NCI-H69 (cell line): ENCODE measurements around the gene RAB19.
"Not testable (repeated sequence)": the region's sequence is repeated elsewhere in the genome, so short reads cannot be mapped to it uniquely, and the experiment has no call there.

ENCODE experiments used
- DNase-seq: peaks from one replicate; lab custom pipeline; 2025; lab: John Stamatoyannopoulos, UW

The RAB19 gene

GRCh38 chr7:140453785-140454656, 50.2 kb downstream of the RAB19 start:
- DNase-seq, result not testable (repeated sequence)

- DNase-seq, result no peak
These were observed 50.8 kb downstream of the RAB19 start for GRCh38 chr7:140454657-140455015.

- DNase-seq, result no peak
These were observed 51.9 kb downstream of the RAB19 start for GRCh38 chr7:140455743-140456142.

- DNase-seq, result no peak
These were observed 52.7 kb downstream of the RAB19 start for GRCh38 chr7:140456551-140457051.

- no peak for DNase-seq
These were observed 54.3 kb downstream of the RAB19 start for GRCh38 chr7:140458201-140458600.

GRCh38 chr7:140458916-140459315, 55.1 kb downstream of the RAB19 start:
- no peak for DNase-seq

- DNase-seq, result no peak
These were observed 59.3 kb downstream of the RAB19 start for GRCh38 chr7:140463111-140463510.

- DNase-seq, result peak; percentile 84
These were observed 72.0 kb downstream of the RAB19 start for GRCh38 chr7:140475747-140476333.

GRCh38 chr7:140476698-140477261, 72.9 kb downstream of the RAB19 start:
- DNase-seq, result no peak
